CD4-positive, alpha-beta T cell treated with Interleukin-6 for 4 hours (primary cell): ENCODE results near the gene SH3TC1.
A peak's percentile ranks its signal among the peaks of the same experiment; 100 is the strongest.

Source experiments
- DNase-seq: peaks from one replicate; pipeline ENCODE4 v3.0.0-alpha.2; 2020; ENCODE audit warnings: mixed read lengths

Gene SH3TC1

GRCh38 chr4:8201321-8201781 is 2.3 kb downstream of the SH3TC1 start:
- peak; percentile 51 for DNase-seq

GRCh38 chr4:8202108-8203051 is 3.3 kb downstream of the SH3TC1 start:
- DNase-seq, result no peak

GRCh38 chr4:8203052-8203401 is 3.9 kb downstream of the SH3TC1 start:
- DNase-seq, result no peak

GRCh38 chr4:8203817-8204216 is 4.7 kb downstream of the SH3TC1 start:
- no peak for DNase-seq

DNA sequence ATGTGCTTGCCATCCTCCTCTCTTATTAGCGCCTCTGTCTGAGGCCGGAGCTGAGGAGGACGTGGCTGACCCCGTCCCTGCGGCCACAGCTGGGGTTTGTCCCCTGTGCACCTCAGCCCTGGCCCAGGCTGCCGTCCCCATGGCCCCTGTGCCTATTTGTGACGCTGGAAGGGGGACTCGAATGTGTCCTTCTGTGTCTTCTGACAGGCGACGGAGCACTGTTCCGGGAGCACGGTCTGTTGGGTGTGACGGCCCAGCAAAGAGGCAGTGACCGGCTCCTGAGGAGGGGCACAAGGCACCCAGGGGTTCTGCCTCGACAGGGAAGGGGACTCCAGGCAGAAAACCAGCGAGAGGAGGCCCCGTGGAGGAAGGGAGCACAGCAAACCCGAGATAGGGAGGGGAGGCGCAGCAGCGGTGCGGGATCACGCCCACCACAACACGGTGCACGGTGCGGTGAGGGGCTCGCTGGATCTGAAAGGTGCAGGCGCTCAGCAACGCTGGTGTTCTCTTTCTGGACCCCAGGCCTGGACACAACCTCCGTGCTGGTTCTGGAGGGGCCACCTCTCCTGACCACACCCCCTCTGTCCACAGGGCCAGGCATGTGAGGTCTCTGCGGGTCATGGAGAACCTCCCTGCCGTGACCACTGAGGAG is 5.6 kb downstream of the SH3TC1 start:
- no peak for DNase-seq

DNA sequence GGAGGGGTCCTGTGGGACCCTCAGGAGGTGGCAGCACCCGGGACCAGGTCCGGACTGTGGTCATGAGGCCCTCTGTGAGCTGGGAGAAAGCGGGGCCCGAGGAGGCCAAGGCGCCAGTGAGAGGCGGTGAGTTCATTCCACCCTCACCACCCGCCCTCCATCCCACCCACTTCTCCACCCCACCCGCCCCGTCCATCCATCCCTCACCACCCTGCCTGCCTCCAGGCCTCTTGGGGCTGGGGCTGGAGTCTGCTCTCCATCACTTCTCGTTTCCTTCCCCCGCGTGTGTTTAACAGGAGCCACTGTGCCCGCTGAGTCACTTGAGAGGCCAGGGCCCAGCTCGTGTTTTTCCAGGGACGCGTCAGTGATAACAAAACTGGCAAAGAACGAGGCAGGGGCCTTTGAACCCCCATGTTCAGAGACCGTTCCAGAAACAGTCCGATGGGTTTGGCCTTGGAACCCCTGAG is 6.2 kb downstream of the SH3TC1 start:
- DNase-seq, result no peak

DNA sequence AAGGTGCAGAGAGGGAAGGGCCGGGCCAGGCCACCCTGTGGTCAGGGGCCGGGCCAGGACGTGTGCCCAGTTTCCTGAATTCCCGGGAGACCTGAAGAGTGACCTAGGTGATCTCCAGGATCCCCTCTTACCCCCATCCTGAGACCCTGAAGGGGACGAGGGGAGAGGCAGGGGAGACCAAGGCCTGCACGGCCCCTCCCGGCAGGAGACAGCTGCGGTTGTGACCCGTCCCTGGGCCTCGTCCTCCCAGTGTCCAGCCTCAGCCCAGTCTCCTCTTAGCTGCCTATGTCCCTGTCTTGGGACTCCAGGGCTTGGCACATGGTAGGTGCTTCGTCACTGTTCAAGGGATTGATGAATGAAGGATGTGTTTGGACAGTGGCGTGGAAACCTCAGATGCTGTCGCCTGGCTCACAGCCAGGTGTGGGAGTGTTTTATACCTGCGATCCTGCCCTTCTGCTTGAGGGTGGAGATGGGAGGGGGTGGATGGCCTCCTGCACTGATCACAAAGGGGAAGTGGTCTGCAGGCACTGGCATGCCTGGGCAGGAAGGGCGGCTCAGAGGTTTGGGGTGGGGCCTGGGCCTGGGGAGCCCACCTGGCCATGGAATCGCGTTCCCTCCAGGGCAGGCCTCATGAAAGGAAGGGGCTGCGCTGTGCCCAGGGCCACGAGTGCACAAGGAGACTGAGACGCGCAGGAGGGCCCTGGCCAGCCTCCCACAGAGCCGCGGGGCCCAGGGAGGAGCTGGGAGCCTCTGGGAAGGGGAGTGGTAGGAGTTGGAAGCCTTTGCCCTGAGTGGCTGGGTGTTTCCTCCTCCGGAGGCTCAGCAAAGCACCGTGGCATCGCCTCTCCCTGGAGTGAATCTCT is 6.9 kb downstream of the SH3TC1 start:
- no peak for DNase-seq

DNA sequence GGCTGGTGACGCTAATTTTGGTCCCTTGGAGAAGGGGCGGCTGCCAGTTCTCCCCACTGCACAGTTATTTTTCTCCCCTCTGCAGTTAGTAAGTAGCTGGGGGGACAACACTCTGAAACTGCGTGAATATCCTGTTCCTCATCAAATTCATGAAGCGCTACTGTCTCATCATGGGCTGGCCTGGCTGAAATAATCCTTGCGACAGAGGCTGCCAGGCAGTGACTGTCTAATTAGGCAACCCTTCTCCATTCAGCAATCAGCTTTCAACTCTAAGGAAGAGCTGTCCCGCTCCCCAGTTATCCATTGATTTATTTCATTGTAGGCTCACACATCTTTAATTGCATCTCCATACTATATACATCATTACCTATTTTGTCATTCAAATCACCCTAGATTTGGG is 8.2 kb downstream of the SH3TC1 start:
- no peak for DNase-seq

- no peak for DNase-seq
Observed at GRCh38 chr4:8208565-8208964, 9.5 kb downstream of the SH3TC1 start.

DNA sequence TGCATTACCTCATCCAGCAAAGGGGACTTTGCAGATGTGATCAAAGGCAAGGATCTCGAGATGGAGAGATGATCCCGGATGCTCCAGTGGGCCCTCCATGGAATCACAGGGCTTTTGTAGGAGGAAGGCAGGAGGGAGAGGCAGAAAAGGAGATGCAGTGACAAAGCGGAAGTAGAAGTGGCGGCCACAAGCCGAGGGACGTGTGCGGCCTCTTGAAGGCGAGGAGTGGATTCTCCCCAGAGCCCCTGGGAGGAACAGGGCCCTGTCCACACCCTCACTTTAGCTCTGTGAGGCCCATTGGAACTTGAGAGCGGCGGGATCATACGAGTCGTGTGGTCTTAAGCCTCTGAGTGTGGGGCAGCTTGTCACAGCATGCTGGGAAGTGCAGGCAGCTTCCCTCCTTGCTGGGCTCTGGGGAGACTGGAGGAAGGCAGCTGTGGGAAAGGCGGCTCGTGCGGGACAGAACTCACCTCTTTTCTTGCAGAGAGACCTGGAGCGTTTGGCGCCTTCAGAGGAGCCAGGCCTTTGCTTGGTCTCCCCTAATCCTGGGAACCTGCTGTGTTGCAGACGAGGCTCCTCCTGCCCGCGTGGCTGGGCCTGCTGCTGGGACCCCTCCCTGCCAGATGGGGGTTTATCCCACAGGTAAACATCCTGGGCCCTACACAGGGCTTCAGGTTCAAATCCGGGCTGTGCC is 10.2 kb downstream of the SH3TC1 start:
- no peak for DNase-seq

DNA sequence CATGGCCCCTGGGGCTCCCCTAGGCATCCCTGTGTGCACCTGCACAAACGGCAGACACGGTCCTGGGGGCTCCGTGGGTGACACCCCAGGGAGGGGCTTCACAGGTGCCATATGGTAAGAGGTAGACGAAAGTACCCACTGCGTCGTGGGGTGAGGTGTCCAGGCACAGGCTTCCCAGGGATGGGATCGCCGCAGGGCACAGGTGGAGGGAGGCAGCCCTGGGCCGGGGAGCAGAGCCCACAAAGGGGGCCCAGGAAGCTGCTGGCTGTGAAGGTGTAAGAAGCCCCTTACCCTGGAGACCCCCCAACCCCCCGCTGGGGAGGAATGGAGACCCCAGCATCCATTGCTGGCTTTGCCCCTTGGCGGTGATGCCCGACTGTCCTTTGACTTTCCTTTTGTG is 10.9 kb downstream of the SH3TC1 start:
- no peak for DNase-seq

DNA sequence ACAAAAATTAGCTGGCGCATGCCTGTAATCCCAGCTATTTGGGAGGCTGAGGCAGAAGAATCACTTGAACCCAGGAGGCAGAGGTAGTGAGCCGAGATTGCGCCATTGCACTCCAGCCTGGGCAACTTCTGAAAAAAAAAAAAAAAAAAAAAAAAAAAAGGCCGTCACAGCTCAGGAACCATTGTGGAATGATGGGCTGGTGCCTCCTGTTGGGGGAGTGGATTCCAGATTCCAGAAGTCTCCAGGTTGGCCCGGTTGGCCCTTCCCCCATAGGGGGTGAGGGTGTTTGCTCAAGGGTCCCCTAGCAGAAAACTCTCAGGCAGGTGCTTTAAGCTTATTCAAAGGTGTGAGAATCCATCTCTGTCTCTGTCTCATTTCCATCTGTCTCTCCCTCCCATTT is 11.5 kb downstream of the SH3TC1 start:
- no peak for DNase-seq

- no peak for DNase-seq
Observed at GRCh38 chr4:8211251-8211650, 12.2 kb downstream of the SH3TC1 start.

- no peak for DNase-seq
Observed at GRCh38 chr4:8211737-8212581, 12.9 kb downstream of the SH3TC1 start.

GRCh38 chr4:8212622-8213021 is 13.5 kb downstream of the SH3TC1 start:
- no peak for DNase-seq

DNA sequence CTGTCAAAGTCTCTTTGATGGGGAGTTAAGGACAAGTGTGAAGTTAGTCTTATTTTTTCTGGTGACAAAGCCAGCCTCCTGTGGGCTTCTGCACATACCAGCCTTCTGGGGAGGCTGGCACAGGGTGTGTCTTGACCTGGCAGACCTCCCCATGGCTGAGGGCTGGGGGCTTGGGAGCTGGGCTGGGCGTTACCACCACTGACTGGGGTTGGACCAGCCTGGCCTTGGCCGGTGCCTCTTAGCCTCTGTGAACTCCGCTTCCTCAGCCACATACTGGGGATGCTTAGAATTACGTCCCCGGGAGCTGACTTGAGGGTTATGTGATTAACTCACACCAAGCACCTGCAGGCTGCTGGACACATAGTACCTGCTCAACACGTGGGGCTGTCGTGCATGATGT is 14.0 kb downstream of the SH3TC1 start:
- DNase-seq, result no peak

- DNase-seq, result no peak
Observed at GRCh38 chr4:8214136-8214535, 15.0 kb downstream of the SH3TC1 start.

DNA sequence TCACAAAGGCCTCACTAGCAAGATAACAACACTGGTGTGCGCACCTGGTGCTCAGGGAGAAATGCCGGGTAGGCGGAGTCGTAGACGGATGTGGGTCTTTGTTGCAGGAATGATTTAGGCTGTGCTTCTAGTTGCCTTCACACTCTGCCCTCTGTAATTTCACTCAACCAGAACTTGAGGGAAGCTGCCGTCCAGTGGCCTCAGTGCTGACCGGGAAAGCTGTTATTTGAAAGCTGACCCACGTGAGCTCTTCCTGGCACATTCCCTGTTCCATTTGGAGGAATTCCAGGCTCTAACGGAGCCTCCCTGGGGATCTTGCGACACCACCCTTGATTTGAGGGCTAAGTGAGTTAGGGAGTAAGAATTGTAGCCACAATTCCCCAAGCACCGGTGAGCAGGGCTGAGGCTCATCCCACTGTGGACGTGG is 15.9 kb downstream of the SH3TC1 start:
- no peak for DNase-seq

DNA sequence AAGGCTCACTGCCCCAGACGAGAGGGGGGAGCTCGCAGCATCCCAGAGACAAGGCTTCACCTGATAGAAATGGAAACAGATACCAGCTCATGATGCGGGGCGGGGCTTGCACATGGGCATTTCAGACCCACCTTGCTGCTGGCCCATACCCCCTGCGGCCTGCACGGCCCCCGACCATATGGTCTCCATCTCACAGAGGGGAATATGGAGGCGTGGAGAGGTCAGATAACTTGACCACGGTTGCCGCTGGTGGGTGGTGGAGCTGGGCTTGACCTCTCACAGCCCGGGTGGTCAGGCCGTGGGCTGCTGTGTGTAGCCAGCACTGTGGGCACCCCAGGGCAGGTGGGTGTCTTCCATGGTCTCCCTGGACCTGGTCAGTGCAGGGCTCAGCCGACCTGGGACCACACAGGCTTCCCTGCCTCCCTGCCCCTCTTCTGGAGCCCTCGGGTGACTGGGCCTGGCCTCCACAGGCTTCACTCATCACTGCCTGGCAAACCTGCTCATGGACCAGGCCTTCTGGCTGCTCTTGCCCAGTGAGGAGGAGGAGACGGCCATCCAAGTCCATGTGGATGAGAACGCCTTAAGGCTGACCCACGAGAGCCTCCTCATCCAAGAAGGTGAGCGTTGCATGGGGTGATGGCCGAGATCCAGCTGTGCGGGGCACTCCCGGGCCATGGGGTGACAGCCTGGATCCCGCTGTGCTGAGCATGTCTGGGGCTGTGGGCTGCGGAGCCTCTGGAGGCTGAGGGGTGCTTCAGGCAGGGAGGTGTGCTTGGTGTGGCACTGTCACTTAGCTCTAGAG is 16.8 kb downstream of the SH3TC1 start:
- DNase-seq, result no peak

- no peak for DNase-seq
Observed at GRCh38 chr4:8216443-8217245, 17.6 kb downstream of the SH3TC1 start.
